ENCODE measurements around the gene DDX56. TPM values are rescaled to one million over a fixed set of nuclear protein-coding genes. Genes with fewer than 3 reads are reported as not detected.

The DDX56 gene
- total RNA-seq, 1 experiment from 2014 or later: 83.1 TPM

- peak; percentile 27; the same call in 1 of the 2 replicates for TF ChIP-seq ZNF263 (CRISPR knock-in tag; IDR thresholded peaks at IDR 0.05; ENCODE audit: low read depth)
- TF ChIP-seq NR3C1 (CRISPR knock-in tag; conservative IDR thresholded peaks at IDR 0.05; ENCODE audit: low read depth): no peak
- TF ChIP-seq, protein P1, sequence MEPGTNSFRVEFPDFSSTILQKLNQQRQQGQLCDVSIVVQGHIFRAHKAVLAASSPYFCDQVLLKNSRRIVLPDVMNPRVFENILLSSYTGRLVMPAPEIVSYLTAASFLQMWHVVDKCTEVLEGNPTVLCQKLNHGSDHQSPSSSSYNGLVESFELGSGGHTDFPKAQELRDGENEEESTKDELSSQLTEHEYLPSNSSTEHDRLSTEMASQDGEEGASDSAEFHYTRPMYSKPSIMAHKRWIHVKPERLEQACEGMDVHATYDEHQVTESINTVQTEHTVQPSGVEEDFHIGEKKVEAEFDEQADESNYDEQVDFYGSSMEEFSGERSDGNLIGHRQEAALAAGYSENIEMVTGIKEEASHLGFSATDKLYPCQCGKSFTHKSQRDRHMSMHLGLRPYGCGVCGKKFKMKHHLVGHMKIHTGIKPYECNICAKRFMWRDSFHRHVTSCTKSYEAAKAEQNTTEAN (CRISPR knock-in tag; IDR thresholded peaks at IDR 0.05): peak; percentile 89
- TF ChIP-seq FOXP1 (CRISPR knock-in tag; IDR thresholded peaks at IDR 0.05; ENCODE audit: borderline replicate concordance): peak; percentile 92
- TF ChIP-seq KAT7 (CRISPR knock-in tag; IDR thresholded peaks at IDR 0.05; ENCODE audit: borderline replicate concordance): peak; percentile 42; the same call in 1 of the 2 replicates
- peak; percentile 86 for TF ChIP-seq FOXP4 (CRISPR knock-in tag; IDR thresholded peaks at IDR 0.05)
- peak; percentile 98 for TF ChIP-seq ETV6 (CRISPR knock-in tag; IDR thresholded peaks at IDR 0.05)
- TF ChIP-seq PREB (CRISPR knock-in tag; IDR thresholded peaks at IDR 0.05; ENCODE audit: borderline replicate concordance): peak; percentile 77; the same call in 1 of the 2 replicates
- TF ChIP-seq, protein P2, sequence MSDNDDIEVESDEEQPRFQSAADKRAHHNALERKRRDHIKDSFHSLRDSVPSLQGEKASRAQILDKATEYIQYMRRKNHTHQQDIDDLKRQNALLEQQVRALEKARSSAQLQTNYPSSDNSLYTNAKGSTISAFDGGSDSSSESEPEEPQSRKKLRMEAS (CRISPR knock-in tag; IDR thresholded peaks at IDR 0.05): peak; percentile 99
- TF ChIP-seq IRF2 (CRISPR knock-in tag; IDR thresholded peaks at IDR 0.05; ENCODE audit: borderline replicate concordance, low read depth): no peak
- TF ChIP-seq GABPB1 (CRISPR knock-in tag; IDR thresholded peaks at IDR 0.05): peak; percentile 83
- 0 out of 2 replicates have a peak, but pooled peaks have one; percentile 72 for TF ChIP-seq IRF1 (CRISPR knock-in tag; IDR thresholded peaks at IDR 0.05)
- TF ChIP-seq SP1 (CRISPR knock-in tag; conservative IDR thresholded peaks at IDR 0.05): 0 out of 2 replicates have a peak, but pooled peaks have one; percentile 60
- peak; percentile 77; the same call in 1 of the 2 replicates for TF ChIP-seq SMAD3 (CRISPR knock-in tag; IDR thresholded peaks at IDR 0.05; ENCODE audit: borderline replicate concordance)
- peak; percentile 76; the same call in 1 of the 2 replicates for TF ChIP-seq ARID4B (CRISPR knock-in tag; IDR thresholded peaks at IDR 0.05; ENCODE audit: borderline replicate concordance)
- TF ChIP-seq NFE2L1 (CRISPR knock-in tag; IDR thresholded peaks at IDR 0.05): peak; percentile 74; the same call in 1 of the 2 replicates
- TF ChIP-seq JUN (CRISPR knock-in tag; IDR thresholded peaks at IDR 0.05): peak; percentile 44; the same call in 1 of the 2 replicates
- peak; percentile 88 for TF ChIP-seq CREB1 (CRISPR knock-in tag; IDR thresholded peaks at IDR 0.05)
Measured at GRCh38 chr7:44573464-44574286, at the start of gene DDX56 (continued).

All from WTC11 (cell line).